B cell (primary cell): ENCODE results near the gene XYLT1. TPM values are rescaled to one million over a fixed set of nuclear protein-coding genes. Genes with fewer than 3 reads are reported as not detected.

Experiments used
- ATAC-seq: fragments of 200-7000 bp; cut with Tn5 transposase; one replicate; pipeline ENCODE4 v1.10.0; 2021; ENCODE audit warnings: low read depth, mild to moderate bottlenecking, moderate number of reproducible peaks, moderate library complexity
- CTCF ChIA-PET: fragments of 350-600 bp; sonication (Branson Sonifier 250); formaldehyde crosslinking; loops from one replicate; lab custom pipeline; 2021; ENCODE audit warnings: antibody characterized with exemption, inconsistent platforms; lab: Charles Lee
- POLR2A ChIA-PET: fragments of 350-600 bp; sonication (Branson Sonifier 250); formaldehyde crosslinking; loops from one replicate; lab custom pipeline; 2021; ENCODE audit warnings: antibody characterized with exemption; lab: Charles Lee
- DNase-seq: peaks from one replicate; pipeline ENCODE4 v3.0.0; 2013
- H2AFZ ChIP-seq: 2 replicates; pipeline ENCODE4 v1.6.1; 2012; ENCODE audit warnings: mild to moderate bottlenecking, low read depth, low read length; ENCODE audit not compliant: insufficient read depth, poor library complexity, severe bottlenecking
- H3K27ac ChIP-seq, 2 donors: 1 replicate in 1 of 2; 2 replicates in 1 of 2; pipeline ENCODE4 v1.5.1; 2012 to 2013; ENCODE audit warnings: low read length in 2 of 2, mild to moderate bottlenecking in 2 of 2, moderate library complexity in 1 of 2
- H3K27me3 ChIP-seq, 4 experiments: fragments of 200-600 bp in 1 of 4; sonication (generic) in 1 of 4; replicated peaks in 1 of 4; 1 replicate in 2 of 4; 2 replicates in 2 of 4; pipeline versions ENCODE4 v1.6.1 to v1.7.0; 2013 to 2016; ENCODE audit warnings: low read length in 3 of 4, mild to moderate bottlenecking in 2 of 4, mixed read lengths in 1 of 4, moderate library complexity in 1 of 4; ENCODE audit not compliant: insufficient read depth in 4 of 4, control insufficient read depth in 3 of 4; ENCODE audit errors: control extremely low read depth in 1 of 4
- H3K36me3 ChIP-seq, 2 experiments: replicated peaks in 1 of 2; 1 replicate in 1 of 2; 2 replicates in 1 of 2; pipeline versions ENCODE4 v1.6.1 to v1.7.1; 2013; ENCODE audit warnings: low read length in 1 of 2; ENCODE audit not compliant: insufficient read depth in 2 of 2, control insufficient read depth in 1 of 2; ENCODE audit errors: control extremely low read depth in 1 of 2, extremely low read depth in 1 of 2
- H3K4me1 ChIP-seq, 2 donors: fragments of 200-600 bp in 1 of 2; sonication (generic) in 1 of 2; 1 replicate in 1 of 2; 2 replicates in 1 of 2; pipeline versions ENCODE4 v1.5.1 to v1.6.1; 2013 to 2017; ENCODE audit warnings: low read length in 2 of 2; ENCODE audit not compliant: control insufficient read depth in 2 of 2, insufficient read depth in 2 of 2
- H3K4me2 ChIP-seq: replicated peaks from 2 replicates; pipeline ENCODE3; 2012; ENCODE audit warnings: mild to moderate bottlenecking, low read depth, low read length; ENCODE audit not compliant: poor library complexity, severe bottlenecking
- H3K4me3 ChIP-seq, 5 experiments: fragments of 200-600 bp in 1 of 5; sonication (generic) in 1 of 5; 1 replicate in 3 of 5; 2 replicates in 2 of 5; pipeline versions ENCODE4 v1.5.1 to v1.7.0; 2011 to 2016; ENCODE audit warnings: low read length in 4 of 5, mild to moderate bottlenecking in 4 of 5, low read depth in 2 of 5, control low read depth in 1 of 5, moderate library complexity in 1 of 5; ENCODE audit not compliant: insufficient read depth in 1 of 5; ENCODE audit errors: control extremely low read depth in 1 of 5, extremely low read depth in 1 of 5
- H3K79me2 ChIP-seq: fragments of 200-600 bp; sonication (generic); one replicate; pipeline ENCODE4 v1.6.0; 2016; ENCODE audit warnings: low read length; ENCODE audit not compliant: control insufficient read depth, insufficient read depth
- H3K9ac ChIP-seq: fragments of 200-600 bp; sonication (generic); 2 replicates; pipeline ENCODE4 v1.6.1; 2017; ENCODE audit warnings: mild to moderate bottlenecking, low read length, moderate library complexity
- H3K9me3 ChIP-seq, 3 donors: one replicate each; pipeline versions ENCODE4 v1.6.1 to v1.7.1; 2013; ENCODE audit warnings: low read length in 2 of 3; ENCODE audit not compliant: control insufficient read depth in 2 of 3, insufficient read depth in 1 of 3; ENCODE audit errors: control extremely low read depth in 1 of 3
- H4K20me1 ChIP-seq: 2 replicates; pipeline ENCODE4 v1.6.0; 2012; ENCODE audit warnings: mild to moderate bottlenecking, low read length; ENCODE audit not compliant: insufficient read depth, control insufficient read depth, poor library complexity, severe bottlenecking
- H3K27ac Mint-ChIP-seq: one replicate; pipeline ENCODE4 v1.8.0; 2021; ENCODE audit warnings: mixed read lengths
- H3K27me3 Mint-ChIP-seq: one replicate; pipeline ENCODE4 v1.8.0; 2021; ENCODE audit warnings: mixed read lengths
- H3K4me1 Mint-ChIP-seq: one replicate; pipeline ENCODE4 v1.8.0; 2021; ENCODE audit warnings: mixed read lengths
- H3K4me3 Mint-ChIP-seq: one replicate; pipeline ENCODE4 v1.8.0; 2021; ENCODE audit warnings: mixed read lengths
- H3K9me3 Mint-ChIP-seq: one replicate; pipeline ENCODE4 v1.8.0; 2022; ENCODE audit warnings: mixed read lengths; ENCODE audit not compliant: insufficient read depth
- CTCF ChIP-seq: fragments of 200-600 bp; IDR thresholded peaks from one replicate; pipeline ENCODE4 v1.8.0; 2022; ENCODE audit warnings: antibody characterized with exemption, mild to moderate bottlenecking
- EZH2 ChIP-seq: IDR thresholded peaks from 2 replicates; pipeline ENCODE4 v1.6.1; 2012; ENCODE audit warnings: borderline replicate concordance, low read depth, mild to moderate bottlenecking, moderate library complexity, low read length; ENCODE audit not compliant: insufficient read depth, poor library complexity, severe bottlenecking
- WGBS: methylation state at CpG from one replicate; pipeline ENCODE4 v1.1.5; 2013; ENCODE audit warnings: missing lambda C conversion rate; ENCODE audit not compliant: insufficient coverage; 5-methylcytosine and 5-hydroxymethylcytosine counted together
- intact Hi-C: fragments of 100-400 bp; cut with micrococcal nuclease; formaldehyde crosslinking; loops from one replicate; pipeline ENCODE4 v1.10.0; 2022
- polyA plus RNA-seq: library from polyadenylated mRNA; depleted of rRNA; stranded (reverse); fragments of >200 nt; gene quantifications from 2 replicates; pipeline ENCODE4 v1.2.3, GENCODE V29; 2012
- total RNA-seq, 2 donors: library from RNA; stranded (reverse); fragments of 120-200 nt in 1 of 2; gene quantifications; 1 replicate in 1 of 2; 2 replicates in 1 of 2; pipeline versions ENCODE4 v1.2.3 to v1.2.4, GENCODE V29; 2013 to 2022

XYLT1 gene
- total and polyA plus RNA-seq, 2 donors (not counting 1 experiment from before 2014, with no cell fraction given), result 8.7 to 59.6 TPM

GRCh38 chr16:17128791-17129190 lies 342.0 kb downstream of the XYLT1 start:
- no peak overlapping the region for H3K4me2 ChIP-seq
- H4K20me1 ChIP-seq, result peaks cover 8% of the 10 kb centered on the region
- no peak for DNase-seq
- CTCF ChIA-PET, result interaction anchor here (0.9 kb wide), 1 partner anchor 148 kb away, joined by 3 read pairs; no protein-coding TSS in a partner anchor
- H3K36me3 ChIP-seq, result peaks cover 3 to 78% of the 10 kb centered on the region in 2 experiments
- ATAC-seq, result no peak
- H3K9ac ChIP-seq, result no peak overlapping the region
- H2AFZ ChIP-seq, result no peak overlapping the region
- H3K79me2 ChIP-seq, result peaks cover 5% of the 10 kb centered on the region
- no peak overlapping the region for H3K4me3 ChIP-seq
- POLR2A ChIA-PET, result interaction anchor here (0.5 kb wide), 1 partner anchor 1176 kb away, joined by 3 read pairs; no protein-coding TSS in a partner anchor
- Mint-ChIP-seq H3K27ac (no peak overlapping the region), H3K27me3 (no peaks in the 10 kb centered on the region), H3K9me3 (peaks cover 3% of the 10 kb centered on the region), H3K4me3 (no peak overlapping the region), H3K4me1 (peaks cover 23% of the 10 kb centered on the region)
- H3K27me3 ChIP-seq, result no peaks in the 10 kb centered on the region
- peaks cover 9 to 10% of the 10 kb centered on the region in 2 donors for H3K4me1 ChIP-seq
- H3K27ac ChIP-seq, result no peak overlapping the region
- intact Hi-C loops, result no loop called here
- no peaks in the 10 kb centered on the region for H3K9me3 ChIP-seq
- WGBS, result 100% methylated on average over 3 of the region's 6 CpGs
- no peak for TF ChIP-seq CTCF
- TF ChIP-seq EZH2, result no peak

GRCh38 chr16:17126156-17126555 lies 344.6 kb downstream of the XYLT1 start:
- no peaks in the 10 kb centered on the region for H3K27me3 ChIP-seq
- H3K4me1 ChIP-seq, result peaks cover 7 to 8% of the 10 kb centered on the region in 2 donors
- H3K27ac ChIP-seq, result no peak overlapping the region
- Mint-ChIP-seq H3K4me1 (peaks cover 14% of the 10 kb centered on the region), H3K27ac (no peak overlapping the region), H3K27me3 (no peaks in the 10 kb centered on the region), H3K9me3 (peaks cover 8% of the 10 kb centered on the region), H3K4me3 (no peak overlapping the region)
- H3K79me2 ChIP-seq, result no peaks in the 10 kb centered on the region
- POLR2A ChIA-PET, result no interaction called here
- WGBS, result 100% methylated on average over 1 of the region's 3 CpGs
- TF ChIP-seq CTCF (no peak), EZH2 (no peak)
- no peak for ATAC-seq
- DNase-seq, result no peak
- CTCF ChIA-PET, result no interaction called here
- no peak overlapping the region for H3K4me2 ChIP-seq
- H3K9me3 ChIP-seq, result no peaks in the 10 kb centered on the region
- intact Hi-C loops, result no loop called here
- H3K36me3 ChIP-seq, result peaks cover 3 to 59% of the 10 kb centered on the region in 2 experiments
- peaks cover 8% of the 10 kb centered on the region for H4K20me1 ChIP-seq
- no peak overlapping the region for H3K4me3 ChIP-seq
- no peak overlapping the region for H2AFZ ChIP-seq
- H3K9ac ChIP-seq, result no peak overlapping the region
